Fibroblast of skin of abdomen (primary cell): ENCODE measurements around the gene LDHAL6B.

Experiments
- DNase-seq: peaks from one replicate; pipeline ENCODE4 v3.0.0-alpha.2; 2013

LDHAL6B gene

DNA sequence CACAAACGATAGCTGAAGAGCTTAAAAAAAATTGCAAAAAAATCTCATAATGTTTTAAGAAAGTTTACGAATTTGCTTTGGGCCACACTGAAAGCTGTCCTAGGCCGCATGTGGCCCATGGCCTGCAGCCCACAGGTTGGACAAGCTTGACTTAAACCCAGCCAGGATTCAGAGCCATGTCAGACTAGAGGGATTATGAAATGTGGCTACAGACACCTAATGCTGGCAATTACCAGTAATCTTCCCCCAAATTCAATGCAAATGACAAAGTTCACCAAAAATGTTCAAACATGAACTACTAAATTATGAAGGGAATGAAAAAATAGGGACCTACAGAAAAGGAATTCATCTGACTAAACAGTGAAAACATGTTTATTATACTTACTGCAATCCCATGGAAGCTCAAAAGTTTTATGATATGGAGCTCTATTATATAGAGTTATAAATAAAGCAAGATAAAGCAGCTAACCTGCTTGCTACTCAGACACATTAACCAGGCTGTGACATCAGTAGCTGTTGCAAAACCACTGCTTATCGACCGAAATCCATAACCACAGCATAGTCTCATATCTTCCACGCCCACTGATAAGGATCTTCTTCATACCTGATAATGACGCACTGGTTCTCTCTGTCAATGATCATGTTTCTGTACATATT, 49.2 kb downstream of the LDHAL6B start:
- DNase-seq: no peak

DNA sequence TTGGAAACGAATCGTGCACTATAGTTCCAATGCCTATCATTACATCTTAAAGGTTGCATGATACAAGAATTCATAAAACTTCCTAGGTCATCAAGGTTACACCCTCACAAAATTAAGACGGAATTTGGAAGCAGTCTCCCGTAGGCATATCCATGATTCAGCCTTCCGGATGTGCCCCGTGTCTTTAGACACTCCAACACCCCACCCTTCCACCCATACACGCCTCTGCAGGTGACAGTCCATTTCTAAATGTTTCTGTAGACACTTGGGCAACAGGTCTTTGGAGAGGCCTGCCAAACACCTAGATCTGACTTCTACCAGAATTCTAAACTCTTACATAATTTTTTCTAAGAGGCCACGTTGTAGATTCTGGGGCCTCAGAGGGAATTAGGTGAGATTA, 49.8 kb downstream of the LDHAL6B start:
- no peak for DNase-seq

DNA sequence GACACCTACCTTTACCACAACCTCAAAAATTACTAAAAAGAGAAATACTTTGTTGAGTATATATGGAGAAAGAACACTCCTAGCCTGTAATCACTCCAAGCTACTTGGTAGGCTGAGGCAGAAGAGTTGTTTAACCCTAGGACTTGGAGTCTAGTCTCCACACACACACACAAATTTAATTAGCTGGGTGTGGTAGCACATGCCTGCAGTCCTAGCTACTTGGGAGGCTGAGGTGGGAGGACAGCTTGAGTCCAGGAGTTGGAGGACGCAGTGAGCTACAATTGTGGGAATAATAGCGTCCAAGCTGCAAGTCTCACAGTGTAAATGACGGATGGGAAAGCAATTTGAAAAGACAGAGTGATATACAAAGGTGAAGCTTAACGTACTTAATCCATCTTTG, 50.5 kb downstream of the LDHAL6B start:
- DNase-seq: no peak
